HG03558 (cell line): Measurements from ENCODE around the gene NPM3.
"Not testable (repeated sequence)": the region's sequence is repeated elsewhere in the genome, so short reads cannot be mapped to it uniquely, and the experiment has no call there.

Experiments used
- ATAC-seq: cut with Tn5 transposase; IDR thresholded peaks from one replicate; pipeline ENCODE4 v1.9.1; 2021; ENCODE audit warnings: moderate number of reproducible peaks; ENCODE audit not compliant: unreplicated experiment; ENCODE audit errors: extremely low read depth

The NPM3 gene

GRCh38 chr10:101812606-101813005 is 29.4 kb upstream of the NPM3 start:
- no peak for ATAC-seq

DNA sequence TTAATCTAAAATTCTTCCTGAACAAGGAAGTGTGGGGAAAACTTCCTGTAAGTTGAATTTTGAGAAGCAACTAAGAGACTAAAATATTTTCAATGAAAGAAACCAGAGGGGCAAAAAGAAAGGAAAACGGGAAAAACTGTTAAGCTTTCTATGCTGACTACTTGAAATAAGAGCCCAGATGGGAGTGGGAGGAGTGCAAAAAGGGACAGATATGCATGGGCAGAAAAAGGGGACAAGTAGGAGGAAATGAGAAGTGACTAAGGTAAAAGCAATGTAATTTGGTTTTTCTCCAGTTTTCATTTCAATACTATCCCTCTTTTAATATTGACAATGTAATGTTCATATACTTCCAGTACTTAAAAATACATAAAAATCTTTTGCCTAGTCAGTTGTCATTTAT is 23.9 kb upstream of the NPM3 start:
- ATAC-seq: no peak

- ATAC-seq: no peak
These were observed 20.3 kb upstream of the NPM3 start for GRCh38 chr10:101803511-101803910.

DNA sequence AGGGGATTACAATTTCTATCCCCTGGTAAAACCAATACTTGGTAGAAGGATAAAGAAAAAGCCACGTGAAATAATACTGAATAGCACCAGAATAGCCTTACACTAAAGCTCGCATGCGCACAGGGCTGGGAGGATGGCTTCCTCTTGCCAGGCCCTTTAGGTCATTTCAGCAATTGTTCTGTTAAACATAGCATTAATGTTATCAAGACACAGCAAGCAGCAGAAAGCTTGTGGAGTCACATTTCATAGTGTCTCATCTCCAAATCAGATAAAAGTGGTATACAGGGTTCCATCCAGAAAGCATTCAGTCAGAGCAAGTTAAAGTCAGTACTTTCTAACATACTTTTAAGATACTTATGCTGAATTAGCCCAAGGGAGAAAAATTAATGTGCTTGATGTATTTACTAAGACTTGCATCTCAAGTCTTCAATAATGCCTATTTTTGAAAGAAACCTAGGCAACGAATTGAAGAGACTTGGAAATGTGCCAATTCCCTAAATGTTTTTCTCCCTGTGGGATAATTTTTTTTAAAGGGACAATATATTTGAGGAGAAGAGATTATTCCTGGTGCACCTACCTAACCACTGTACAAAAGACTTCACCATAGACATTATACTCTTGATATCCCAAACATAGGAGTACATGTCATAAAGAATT is 14.3 kb upstream of the NPM3 start:
- ATAC-seq: no peak

DNA sequence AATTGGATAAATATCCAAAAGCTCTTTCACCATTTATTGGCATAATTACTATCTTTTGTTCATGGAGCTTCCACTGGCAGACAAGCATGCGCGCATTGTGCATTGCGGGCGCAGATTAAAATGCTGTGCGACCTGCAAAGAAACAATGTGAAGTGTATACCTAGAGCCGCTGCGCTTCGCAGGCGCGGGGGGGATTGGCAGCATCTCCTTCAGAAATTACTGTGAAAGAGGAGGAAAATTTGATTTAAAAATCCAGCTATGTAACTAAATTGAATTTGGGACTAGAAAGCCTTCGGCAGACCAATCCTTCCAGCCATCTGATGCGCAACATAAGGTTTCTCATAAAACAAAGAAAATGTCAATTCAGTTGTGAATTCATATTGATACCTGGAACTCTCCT is 10.3 kb upstream of the NPM3 start:
- no peak for ATAC-seq

- ATAC-seq: no peak
These were observed 6.4 kb upstream of the NPM3 start for GRCh38 chr10:101789686-101790085.

DNA sequence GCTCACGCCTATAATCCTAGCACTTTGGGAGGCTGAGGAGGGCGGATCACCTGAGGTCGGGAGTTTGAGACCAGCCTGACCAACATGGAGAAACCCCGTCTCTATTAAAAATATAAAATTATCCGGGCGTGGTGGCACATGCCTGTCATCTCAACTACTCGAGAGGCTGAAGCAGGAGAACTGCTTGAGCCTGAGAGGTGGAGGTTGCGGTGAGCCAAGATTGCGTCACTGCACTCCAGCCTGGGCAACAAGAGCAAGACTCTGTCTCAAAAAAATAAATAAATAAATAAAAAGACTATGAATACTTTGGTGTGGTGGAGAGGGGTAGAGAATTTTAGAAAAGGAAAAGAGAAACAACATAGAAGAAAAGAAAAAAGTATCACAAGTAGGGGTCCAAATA is 6.0 kb upstream of the NPM3 start:
- ATAC-seq: not testable (repeated sequence)

DNA sequence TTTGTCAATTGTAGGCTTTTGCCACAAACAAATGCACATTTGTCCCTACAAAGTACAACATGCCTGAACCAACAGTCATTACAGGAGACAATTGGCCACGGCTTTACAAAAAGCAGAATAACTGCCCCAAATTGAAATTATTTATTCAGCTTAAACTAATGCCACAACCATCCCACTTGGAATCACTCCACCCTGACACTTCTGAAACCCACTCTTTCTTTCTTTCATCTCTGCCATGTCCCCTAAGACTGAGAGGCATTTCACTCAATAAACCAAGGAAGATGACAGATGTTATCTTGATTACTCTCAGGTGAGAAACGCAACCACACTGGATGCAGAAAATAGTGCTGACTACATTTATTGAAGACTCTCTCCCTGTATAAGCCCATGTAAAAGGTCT is 2.6 kb upstream of the NPM3 start:
- no peak for ATAC-seq

GRCh38 chr10:101784558-101784957 is 1.3 kb upstream of the NPM3 start:
- ATAC-seq: no peak

DNA sequence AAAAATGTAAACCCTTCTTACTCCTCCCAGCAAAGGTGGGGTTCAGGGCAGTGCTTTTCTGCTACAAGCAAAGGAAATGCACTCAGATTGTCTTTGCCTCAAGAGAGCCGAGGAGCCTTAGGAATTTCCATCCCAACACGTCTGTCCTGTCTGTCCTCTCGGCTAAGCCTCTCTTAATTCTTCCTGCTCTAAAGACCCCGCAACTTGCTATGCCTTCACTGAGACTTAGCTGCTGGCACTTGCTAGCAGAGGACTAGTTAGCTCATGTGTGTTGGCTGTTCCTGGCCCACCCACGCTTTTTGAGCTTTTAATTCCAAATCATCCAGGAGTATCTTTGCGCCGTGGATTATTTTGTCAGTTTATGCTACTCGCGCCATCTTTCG is 481 bp upstream of the NPM3 start:
- no peak for ATAC-seq

DNA sequence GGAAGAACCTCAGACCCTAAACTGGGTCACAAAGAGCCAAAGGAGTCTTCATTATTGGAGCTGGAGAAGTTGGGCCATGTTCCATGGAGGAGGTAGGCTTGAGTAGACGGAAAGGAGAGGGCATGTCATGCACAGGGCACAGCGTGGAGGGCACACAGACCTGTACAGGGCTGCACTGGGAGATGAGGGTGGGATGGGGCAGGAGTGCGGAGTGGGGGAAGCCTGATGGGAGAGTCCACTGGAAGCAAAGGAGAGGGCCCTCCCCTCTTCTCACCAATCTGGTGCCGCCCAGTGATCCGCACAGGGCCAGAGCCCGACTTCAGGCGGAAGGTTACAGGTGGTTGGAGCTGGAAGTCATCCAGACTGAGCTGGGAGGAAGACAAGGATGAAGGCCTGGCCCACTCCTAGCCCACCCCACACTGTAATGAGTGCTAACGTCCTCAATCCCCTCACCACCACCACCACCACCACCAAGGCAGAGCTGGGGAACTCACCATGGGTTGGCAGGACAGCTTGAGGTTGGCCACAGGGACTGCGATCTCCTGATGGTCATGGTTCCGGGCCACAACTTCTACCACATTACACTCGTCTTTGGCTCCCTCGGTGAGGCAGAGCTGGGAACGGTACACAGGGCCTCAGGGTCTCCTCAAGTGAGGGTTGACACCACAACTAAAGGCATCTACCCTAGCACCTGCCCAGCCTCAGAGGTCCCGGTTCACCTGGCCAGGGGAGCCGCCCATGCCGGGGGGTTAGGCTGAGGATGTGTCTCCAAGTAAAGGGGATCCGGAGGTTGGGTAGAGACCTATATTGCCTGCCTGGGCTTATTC is 1.0 kb downstream of the NPM3 start:
- ATAC-seq: no peak

DNA sequence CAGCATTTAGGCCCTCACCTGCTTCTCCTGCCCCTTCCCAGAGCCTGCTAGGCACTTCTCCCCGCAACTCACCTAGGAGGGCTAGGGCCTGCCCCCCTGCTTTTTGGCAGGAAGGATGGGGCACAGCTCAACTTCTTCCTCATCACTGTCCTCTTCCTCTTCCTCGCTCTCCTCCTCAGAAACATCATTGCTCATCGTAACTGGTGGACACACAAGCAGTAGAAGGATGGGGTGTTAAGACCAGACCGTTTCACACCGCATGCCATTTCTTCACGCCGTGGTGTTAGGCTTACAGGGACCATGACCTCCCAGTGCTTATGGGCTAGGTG is 1.6 kb downstream of the NPM3 start:
- ATAC-seq: no peak

DNA sequence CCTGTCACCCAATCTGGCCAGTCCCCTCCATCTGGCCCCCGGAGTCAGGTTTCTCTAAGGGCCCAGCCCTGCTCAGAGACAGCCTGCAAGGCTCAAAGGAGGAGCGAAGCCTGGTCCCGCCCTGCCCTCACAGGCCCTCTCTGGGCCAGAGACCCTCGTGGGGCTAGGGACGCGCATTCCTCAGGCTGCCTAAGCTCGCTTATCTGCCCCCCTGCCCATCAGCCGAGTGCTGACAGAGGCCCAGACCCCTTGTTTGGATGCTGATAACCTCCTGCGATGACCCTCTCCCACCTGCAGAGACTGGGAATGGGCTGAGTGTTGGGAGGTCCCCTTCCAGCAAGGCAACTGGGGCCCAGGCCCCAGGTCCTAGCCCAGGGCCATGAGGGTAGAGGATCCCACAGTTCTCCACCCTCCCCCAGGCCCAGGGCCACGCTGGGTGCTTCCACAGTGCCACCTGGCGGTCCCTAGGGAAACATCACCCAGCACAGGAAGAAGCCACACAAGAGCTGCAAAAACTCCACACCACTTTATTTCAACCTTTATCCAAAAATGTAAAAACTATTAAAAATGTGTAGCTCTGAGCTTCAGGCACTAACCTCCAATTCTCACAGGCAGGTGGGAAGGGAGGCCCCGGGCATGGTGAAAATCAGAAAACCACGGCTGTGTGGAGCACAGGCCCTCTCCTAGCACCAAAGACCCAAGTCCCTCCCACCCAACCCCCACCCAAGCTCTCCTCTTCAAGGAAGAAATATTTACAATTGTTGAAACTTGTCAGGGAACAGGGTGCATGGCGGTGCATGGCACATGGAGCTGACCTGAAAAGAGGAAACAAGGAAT is 2.2 kb downstream of the NPM3 start:
- ATAC-seq: no peak

DNA sequence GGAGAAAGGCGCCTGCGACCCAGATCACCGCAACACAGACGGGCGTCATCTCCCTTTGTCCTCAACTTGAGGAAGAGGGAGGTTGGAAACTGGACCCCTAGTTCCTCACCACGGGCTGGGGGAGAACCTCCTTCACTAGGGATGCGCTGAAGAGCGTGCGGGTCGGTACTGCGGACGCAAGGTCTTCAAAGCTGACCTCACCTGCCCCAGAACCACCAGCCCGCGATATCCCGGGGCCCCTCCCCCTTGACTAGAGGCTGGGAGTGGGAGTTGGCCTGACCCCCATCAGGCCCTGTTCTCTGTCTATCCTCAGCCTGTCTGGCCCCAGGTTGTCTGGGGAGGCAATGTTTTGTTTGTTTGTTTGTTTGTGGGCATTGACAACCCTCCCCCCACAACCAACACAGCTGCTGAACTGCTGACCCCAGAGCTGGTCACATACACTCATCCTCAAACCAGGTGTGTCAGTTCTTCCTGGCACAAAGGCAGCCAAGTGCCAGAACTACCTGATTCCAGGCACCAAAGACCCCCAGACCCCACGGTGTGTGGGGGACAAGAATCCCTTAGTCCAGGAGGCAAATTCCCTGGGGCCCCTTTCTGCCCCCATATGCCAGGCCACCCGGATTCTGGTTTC is 2.9 kb downstream of the NPM3 start:
- no peak for ATAC-seq

DNA sequence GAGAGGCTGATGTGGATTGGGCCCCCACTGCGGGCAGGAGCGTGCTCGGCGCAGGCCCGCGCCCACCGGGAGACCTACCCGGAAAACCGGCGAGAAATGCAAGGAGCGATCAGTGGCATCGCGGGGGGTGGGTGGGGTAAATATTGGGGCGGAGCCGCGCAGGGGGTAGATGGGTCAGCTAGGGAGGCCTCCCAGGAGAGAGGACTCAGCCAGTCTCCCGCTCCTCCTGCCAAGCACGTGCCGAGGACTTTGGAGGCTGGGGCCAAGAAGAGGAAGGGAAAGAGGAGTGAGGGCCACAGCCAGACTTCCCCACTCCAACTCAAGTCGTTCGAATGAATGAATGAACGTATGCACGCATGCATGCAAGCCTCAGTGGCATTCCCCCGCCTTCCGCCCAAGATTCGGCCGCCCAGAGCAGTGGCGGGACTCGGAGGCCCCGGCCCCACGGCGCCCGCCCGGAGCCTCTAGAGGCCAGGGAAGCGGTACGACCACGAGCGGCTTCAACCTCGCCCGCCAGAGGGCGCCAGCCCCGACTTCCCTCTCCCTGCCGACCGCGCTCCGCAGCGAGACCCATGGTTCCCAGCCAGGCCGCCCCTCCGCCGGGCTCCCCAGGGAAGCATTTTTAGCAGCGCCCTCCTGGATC is 3.6 kb downstream of the NPM3 start:
- ATAC-seq: no peak

- no peak for ATAC-seq
These were observed 4.3 kb downstream of the NPM3 start for GRCh38 chr10:101778781-101779543.

GRCh38 chr10:101778151-101778780 is 5.0 kb downstream of the NPM3 start:
- ATAC-seq: no peak

- no peak for ATAC-seq
These were observed 5.6 kb downstream of the NPM3 start for GRCh38 chr10:101777619-101778145.
